ENCODE data around the gene FBXO48. TPM values are rescaled to one million over a fixed set of nuclear protein-coding genes. Genes with fewer than 3 reads are reported as not detected.

Gene FBXO48
- polyA plus RNA-seq, 1 donor (not counting 4 experiments of a cell fraction or from before 2014, with no cell fraction given) = 1.9 TPM

- H3K79me2 ChIP-seq (ENCODE audit: control insufficient read depth, insufficient read depth, low read length) = no peaks in the 10 kb centered on the region
- no peak overlapping the region for H3K27ac ChIP-seq (ENCODE audit: control insufficient read depth, insufficient read depth, low read length)
- no peak for TF ChIP-seq EZH2 (IDR thresholded peaks at IDR 0.05; ENCODE audit: low read length)
- no peak for TF ChIP-seq CTCF (optimal IDR thresholded peaks at IDR 0.05 in 1 of 3, IDR thresholded peaks at IDR 0.05 in 1 of 3, conservative IDR thresholded peaks at IDR 0.05 in 1 of 3; ENCODE audit: extremely low read depth in 1 of 3, insufficient read depth in 2 of 3, low read length in 3 of 3)
- H3K4me3 ChIP-seq (ENCODE audit: control insufficient read depth in 2 of 3, extremely low read depth in 1 of 3, insufficient read depth in 2 of 3, low read depth in 1 of 3, low read length in 3 of 3) = no peak overlapping the region
- H3K4me2 ChIP-seq (ENCODE audit: control insufficient read depth, extremely low read depth, insufficient read depth, low read depth, low read length) = no peak overlapping the region
- H3K36me3 ChIP-seq (ENCODE audit: control insufficient read depth in 2 of 2, extremely low read depth in 1 of 2, insufficient read depth in 2 of 2, low read length in 2 of 2) = no peaks in the 10 kb centered on the region
- no peaks in the 10 kb centered on the region for H3K9me3 ChIP-seq (ENCODE audit: control insufficient read depth, low read depth, low read length)
- H2AFZ ChIP-seq (ENCODE audit: control insufficient read depth, low read length) = peak overlapping the region; percentile 13
- no peaks in the 10 kb centered on the region for H3K9me1 ChIP-seq (ENCODE audit: control insufficient read depth, extremely low read depth, insufficient read depth, low read length)
- no peaks in the 10 kb centered on the region for H4K20me1 ChIP-seq (ENCODE audit: control insufficient read depth, extremely low read depth, insufficient read depth, low read length)
- no peak overlapping the region for H3K9ac ChIP-seq (ENCODE audit: control insufficient read depth, extremely low read depth, insufficient read depth, low read length)
- H3K27me3 ChIP-seq (ENCODE audit: control insufficient read depth, extremely low read depth, insufficient read depth, low read length) = no peaks in the 10 kb centered on the region
- peaks cover 4% of the 10 kb centered on the region for H3K4me1 ChIP-seq (ENCODE audit: control insufficient read depth, extremely low read depth, insufficient read depth, low read length)
- no peak for DNase-seq (ENCODE audit: low read depth, low spot score)
- no peak for FAIRE-seq
- dilution Hi-C loops (cut with MboI; ENCODE audit: extremely low pct_ligation_motif_present, low sequenced_read_pairs) = no loop called here
Measured at GRCh38 chr2:68453761-68454360, 13.2 kb downstream of the FBXO48 start.

- no peak for TF ChIP-seq EZH2 (IDR thresholded peaks at IDR 0.05; ENCODE audit: low read length)
- no peak for TF ChIP-seq CTCF (optimal IDR thresholded peaks at IDR 0.05 in 1 of 3, IDR thresholded peaks at IDR 0.05 in 1 of 3, conservative IDR thresholded peaks at IDR 0.05 in 1 of 3; ENCODE audit: extremely low read depth in 1 of 3, insufficient read depth in 2 of 3, low read length in 3 of 3)
- Histone ChIP-seq H3K4me3 (ENCODE audit: control insufficient read depth in 2 of 3, extremely low read depth in 1 of 3, insufficient read depth in 2 of 3, low read depth in 1 of 3, low read length in 3 of 3) (no peak overlapping the region), H3K9me1 (ENCODE audit: control insufficient read depth, extremely low read depth, insufficient read depth, low read length) (no peaks in the 10 kb centered on the region), H3K9ac (ENCODE audit: control insufficient read depth, extremely low read depth, insufficient read depth, low read length) (no peak overlapping the region), H3K27me3 (ENCODE audit: control insufficient read depth, extremely low read depth, insufficient read depth, low read length) (no peaks in the 10 kb centered on the region), H4K20me1 (ENCODE audit: control insufficient read depth, extremely low read depth, insufficient read depth, low read length) (no peaks in the 10 kb centered on the region), H3K36me3 (ENCODE audit: control insufficient read depth in 2 of 2, extremely low read depth in 1 of 2, insufficient read depth in 2 of 2, low read length in 2 of 2) (no peaks in the 10 kb centered on the region), H3K4me2 (ENCODE audit: control insufficient read depth, extremely low read depth, insufficient read depth, low read depth, low read length) (no peak overlapping the region), H3K79me2 (ENCODE audit: control insufficient read depth, insufficient read depth, low read length) (no peaks in the 10 kb centered on the region), H3K27ac (ENCODE audit: control insufficient read depth, insufficient read depth, low read length) (no peak overlapping the region), H3K9me3 (ENCODE audit: control insufficient read depth, low read depth, low read length) (no peaks in the 10 kb centered on the region), H3K4me1 (ENCODE audit: control insufficient read depth, extremely low read depth, insufficient read depth, low read length) (no peaks in the 10 kb centered on the region), H2AFZ (ENCODE audit: control insufficient read depth, low read length) (no peak overlapping the region)
- DNase-seq (ENCODE audit: low read depth, low spot score) (no peak), FAIRE-seq (no peak)
- dilution Hi-C loops (cut with MboI; ENCODE audit: extremely low pct_ligation_motif_present, low sequenced_read_pairs) = no loop called here
Measured at GRCh38 chr2:68452158-68452900, 14.8 kb downstream of the FBXO48 start.
